Activated naive CD8-positive, alpha-beta T cell treated with anti-CD3 and anti-CD28 coated beads for 36 hours (primary cell): Measurements from ENCODE around the gene SLC17A7. TPM values are rescaled to one million over a fixed set of nuclear protein-coding genes. Genes with fewer than 3 reads are reported as not detected.

Experiments used
- DNase-seq: peaks from one replicate; pipeline ENCODE4 v3.0.0; 2021
- H3K27ac Mint-ChIP-seq: one replicate; pipeline ENCODE4 v1.8.0; 2022; ENCODE audit warnings: mild to moderate bottlenecking, moderate library complexity, mixed read lengths
- H3K27me3 Mint-ChIP-seq: one replicate; pipeline ENCODE4 v1.8.0; 2022; ENCODE audit warnings: mild to moderate bottlenecking, mixed read lengths
- H3K36me3 Mint-ChIP-seq: one replicate; pipeline ENCODE4 v1.8.0; 2021; ENCODE audit warnings: mild to moderate bottlenecking, mixed read lengths
- H3K4me1 Mint-ChIP-seq: one replicate; pipeline ENCODE4 v1.8.0; 2021; ENCODE audit warnings: mixed read lengths
- H3K4me3 Mint-ChIP-seq: one replicate; pipeline ENCODE4 v1.8.0; 2022; ENCODE audit warnings: mild to moderate bottlenecking, moderate library complexity, mixed read lengths
- H3K9me3 Mint-ChIP-seq: one replicate; pipeline ENCODE4 v1.8.0; 2022; ENCODE audit warnings: mixed read lengths
- total RNA-seq, 2 experiments: library from RNA; stranded (reverse); gene quantifications; one replicate each; pipeline ENCODE4 v1.2.3, GENCODE V29; 2021

Gene SLC17A7
- total RNA-seq, 2 experiments from 2014 or later, result not detected

DNA sequence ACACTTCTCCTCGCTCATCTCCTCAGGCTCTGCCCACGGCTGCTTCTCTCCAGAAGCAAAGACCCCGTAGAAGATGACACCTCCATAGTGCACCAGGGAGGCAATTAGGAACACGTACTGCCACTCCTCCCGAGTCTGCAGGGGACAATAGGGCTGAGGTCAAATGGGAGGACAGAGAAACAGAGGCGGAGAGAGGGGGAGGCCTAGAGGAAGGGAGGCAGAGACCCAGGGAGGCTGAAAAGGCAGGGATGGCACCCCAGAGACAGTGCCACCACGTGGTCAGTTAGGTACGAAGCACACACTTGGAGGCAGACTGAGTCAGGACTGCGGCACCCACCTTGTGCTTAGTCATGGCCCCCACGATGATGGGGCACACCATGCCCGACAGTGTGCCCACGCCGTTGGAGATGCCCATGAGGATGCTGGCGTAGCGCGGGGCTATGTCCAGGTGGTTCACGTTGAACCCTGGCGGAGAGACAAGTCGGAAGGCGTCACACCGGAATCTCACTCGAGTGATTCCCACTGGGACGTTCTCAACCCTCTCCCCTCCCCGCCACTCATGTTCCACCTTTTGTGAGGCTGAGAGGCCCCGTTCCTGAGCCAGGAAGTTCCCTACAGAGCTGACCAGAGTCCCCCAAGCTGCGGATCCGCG, 10.5 kb downstream of the SLC17A7 start:
- Mint-ChIP-seq H3K4me1 (peaks cover 26% of the 10 kb centered on the region), H3K9me3 (no peaks in the 10 kb centered on the region), H3K27ac (no peak overlapping the region), H3K4me3 (no peak overlapping the region), H3K27me3 (peaks cover 100% of the 10 kb centered on the region), H3K36me3 (no peaks in the 10 kb centered on the region)
- DNase-seq, result peak; percentile 38

DNA sequence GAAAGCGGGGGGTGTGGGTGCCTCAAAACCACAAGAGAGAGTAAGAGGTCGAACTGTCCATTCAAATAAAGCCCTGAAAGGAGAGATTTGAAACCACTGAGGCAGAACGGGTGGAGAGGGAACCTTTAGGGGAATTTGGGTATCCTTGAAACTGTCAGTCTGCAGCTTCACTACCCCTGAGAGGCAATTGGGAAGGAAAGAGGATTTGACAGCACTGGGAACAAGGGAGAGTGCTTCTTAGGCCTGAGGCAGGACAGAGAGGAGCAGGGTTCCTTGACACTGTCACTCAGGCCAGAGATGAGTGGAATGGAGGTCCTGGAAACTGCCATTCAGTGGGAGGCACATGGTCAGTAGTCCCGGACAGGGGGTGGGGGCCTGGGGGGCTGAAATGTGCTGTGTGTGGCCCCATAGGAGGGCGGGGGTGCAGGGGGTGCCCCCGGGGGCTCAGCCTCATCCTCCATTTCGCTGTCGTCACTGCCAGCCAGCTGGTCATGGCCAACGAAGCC, 11.1 kb downstream of the SLC17A7 start:
- no peak for DNase-seq
- peaks cover 26% of the 10 kb centered on the region for H3K4me1 Mint-ChIP-seq
- H3K4me3 Mint-ChIP-seq, result no peak overlapping the region
- H3K9me3 Mint-ChIP-seq, result no peaks in the 10 kb centered on the region
- H3K36me3 Mint-ChIP-seq, result no peaks in the 10 kb centered on the region
- H3K27ac Mint-ChIP-seq, result no peak overlapping the region
- peaks cover 100% of the 10 kb centered on the region for H3K27me3 Mint-ChIP-seq

DNA sequence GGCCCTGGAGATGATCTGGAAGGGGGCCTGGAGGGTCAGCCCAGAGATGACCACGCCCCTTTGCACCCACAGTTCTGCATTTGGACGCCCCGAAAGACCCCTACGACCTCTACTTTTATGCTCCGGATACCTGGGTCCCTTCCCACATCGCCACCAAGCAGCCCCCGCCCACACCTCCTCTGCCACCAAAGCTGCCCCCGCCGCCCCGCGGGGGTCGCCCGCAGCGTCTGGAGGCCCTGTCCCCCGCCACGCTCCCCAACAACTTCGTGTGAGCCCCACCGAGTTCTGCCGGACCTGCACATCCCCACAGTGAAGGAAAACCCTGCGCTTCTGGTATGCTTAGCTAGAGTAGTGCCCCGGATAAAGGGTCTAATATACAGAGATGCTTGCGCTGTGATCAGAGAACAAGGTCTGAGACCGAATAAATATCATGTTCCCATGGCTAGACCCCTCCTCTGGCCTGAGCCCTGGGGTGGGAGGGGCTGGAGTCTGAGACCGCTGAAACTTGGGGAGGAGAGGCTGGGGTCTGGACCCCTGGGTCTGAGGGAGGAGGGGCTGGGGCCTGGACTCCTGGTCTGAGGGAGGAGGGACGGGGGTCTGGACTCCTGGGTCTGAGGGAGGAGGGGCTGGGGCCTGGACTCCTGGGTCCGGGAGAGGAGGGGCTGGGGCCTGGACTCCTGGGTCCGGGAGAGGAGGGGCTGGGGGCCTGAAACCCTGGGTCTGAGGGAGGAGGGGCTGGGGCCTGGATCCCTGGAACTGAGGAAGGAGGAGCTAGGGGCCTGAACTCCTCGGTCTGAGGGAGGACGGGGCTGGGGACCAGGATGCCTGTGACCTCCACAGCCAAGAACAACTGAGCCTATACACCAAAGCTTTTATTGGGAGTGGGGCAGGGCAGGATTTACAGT, 12.5 kb downstream of the SLC17A7 start:
- peaks cover 30% of the 10 kb centered on the region for H3K4me1 Mint-ChIP-seq
- no peak overlapping the region for H3K27ac Mint-ChIP-seq
- DNase-seq, result no peak
- no peaks in the 10 kb centered on the region for H3K36me3 Mint-ChIP-seq
- H3K4me3 Mint-ChIP-seq, result no peak overlapping the region
- no peaks in the 10 kb centered on the region for H3K9me3 Mint-ChIP-seq
- H3K27me3 Mint-ChIP-seq, result peaks cover 100% of the 10 kb centered on the region

DNA sequence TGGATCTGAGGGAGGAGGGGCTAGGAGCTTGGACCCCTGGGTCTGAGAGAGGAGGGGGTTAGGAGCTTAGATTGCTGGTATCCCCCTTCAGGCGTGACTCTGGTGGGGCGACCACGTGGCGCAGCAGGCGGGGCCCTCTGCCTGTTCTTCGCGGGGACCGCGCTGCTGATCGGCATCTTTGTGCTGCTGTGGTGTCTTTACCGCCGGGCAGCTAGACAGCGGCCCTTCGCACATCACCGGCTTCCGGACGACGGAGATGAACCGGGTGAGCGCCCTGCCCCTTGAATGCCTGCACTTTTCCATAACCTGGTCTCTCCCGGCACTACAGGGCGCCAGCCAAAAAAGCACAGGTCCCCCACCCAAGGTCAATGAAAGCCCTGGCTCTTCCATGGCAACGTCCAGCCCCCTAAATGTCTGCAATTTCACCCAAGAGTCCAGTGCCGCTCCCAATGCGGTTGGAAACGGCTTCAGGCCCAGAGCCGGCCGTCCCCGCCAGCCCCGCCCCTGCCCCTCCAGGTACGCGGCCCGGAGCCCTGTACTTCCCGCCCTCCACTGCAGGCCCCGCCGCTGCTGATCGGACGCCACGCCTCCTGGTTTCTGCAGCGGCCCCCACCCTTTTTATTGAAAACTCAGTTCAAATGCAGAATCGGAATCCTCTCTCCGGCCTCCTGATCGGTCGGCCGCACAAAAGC, 13.3 kb downstream of the SLC17A7 start:
- peak; percentile 34 for DNase-seq
- no peak overlapping the region for H3K27ac Mint-ChIP-seq

DNA sequence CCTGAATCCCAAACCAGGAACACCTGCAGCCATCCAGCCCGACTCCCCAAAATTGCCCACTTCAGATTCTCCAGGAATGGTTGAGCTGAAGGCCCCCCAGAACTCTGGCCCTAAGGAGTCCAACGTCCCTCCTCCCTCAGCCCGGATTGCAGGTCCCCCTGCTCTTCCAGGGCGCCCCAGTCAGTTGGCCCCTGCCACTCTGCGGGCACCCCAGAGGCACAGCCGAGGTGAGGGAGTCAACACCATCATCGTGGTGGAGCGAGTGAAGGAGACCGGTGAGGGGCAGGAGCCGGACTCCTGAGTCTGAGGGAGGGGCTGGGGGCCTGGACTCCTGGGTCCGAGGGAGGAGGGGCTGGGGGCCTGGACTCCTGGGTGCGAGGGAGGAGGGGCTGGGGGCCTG, 14.0 kb downstream of the SLC17A7 start:
- no peak for DNase-seq
- peaks cover 97% of the 10 kb centered on the region for H3K27me3 Mint-ChIP-seq
- no peak overlapping the region for H3K4me3 Mint-ChIP-seq
- no peaks in the 10 kb centered on the region for H3K9me3 Mint-ChIP-seq
- peaks cover 36% of the 10 kb centered on the region for H3K4me1 Mint-ChIP-seq
- no peaks in the 10 kb centered on the region for H3K36me3 Mint-ChIP-seq
- H3K27ac Mint-ChIP-seq, result no peak overlapping the region

More for the DNA sequence above, 13.3 kb downstream of the SLC17A7 start:
- H3K9me3 Mint-ChIP-seq, result no peaks in the 10 kb centered on the region
- H3K36me3 Mint-ChIP-seq, result no peaks in the 10 kb centered on the region
- peaks cover 98% of the 10 kb centered on the region for H3K27me3 Mint-ChIP-seq
- peaks cover 32% of the 10 kb centered on the region for H3K4me1 Mint-ChIP-seq
- peak overlapping the region; percentile 42 for H3K4me3 Mint-ChIP-seq

DNA sequence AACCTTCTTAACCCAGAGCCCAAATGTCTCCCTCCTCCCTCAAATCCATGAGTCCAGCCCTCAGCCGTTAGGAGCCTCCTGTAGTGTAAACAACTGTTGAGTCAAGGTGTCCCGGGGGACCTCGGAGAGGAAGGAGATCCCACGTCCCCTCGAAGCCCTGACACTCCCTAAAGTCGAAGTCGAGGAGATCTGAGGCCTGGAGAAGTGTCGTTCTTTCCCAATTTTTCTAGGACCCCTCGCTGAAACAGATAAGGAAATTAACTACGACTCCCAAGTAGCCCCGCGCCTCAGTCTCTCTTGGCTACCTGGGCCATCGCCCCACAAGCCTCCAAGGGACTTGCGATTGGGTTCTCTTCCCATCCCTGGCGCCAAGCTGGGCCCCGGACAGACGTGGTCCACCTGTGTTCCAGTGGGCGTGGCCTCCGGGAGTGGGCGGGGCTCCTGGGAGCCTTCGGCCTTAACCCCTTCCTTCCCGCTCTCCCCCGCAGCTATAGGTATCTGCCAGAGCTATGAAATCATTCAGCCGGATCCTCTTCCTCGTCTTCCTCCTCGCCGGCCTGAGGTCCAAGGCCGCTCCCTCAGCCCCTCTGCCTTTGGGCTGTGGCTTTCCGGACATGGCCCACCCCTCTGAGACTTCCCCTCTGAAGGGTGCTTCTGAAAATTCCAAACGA, 15.3 kb downstream of the SLC17A7 start:
- DNase-seq, result peak; percentile 40
- Mint-ChIP-seq H3K4me3 (no peak overlapping the region), H3K4me1 (peaks cover 39% of the 10 kb centered on the region), H3K9me3 (no peaks in the 10 kb centered on the region), H3K27ac (no peak overlapping the region), H3K27me3 (peaks cover 97% of the 10 kb centered on the region), H3K36me3 (no peaks in the 10 kb centered on the region)

DNA sequence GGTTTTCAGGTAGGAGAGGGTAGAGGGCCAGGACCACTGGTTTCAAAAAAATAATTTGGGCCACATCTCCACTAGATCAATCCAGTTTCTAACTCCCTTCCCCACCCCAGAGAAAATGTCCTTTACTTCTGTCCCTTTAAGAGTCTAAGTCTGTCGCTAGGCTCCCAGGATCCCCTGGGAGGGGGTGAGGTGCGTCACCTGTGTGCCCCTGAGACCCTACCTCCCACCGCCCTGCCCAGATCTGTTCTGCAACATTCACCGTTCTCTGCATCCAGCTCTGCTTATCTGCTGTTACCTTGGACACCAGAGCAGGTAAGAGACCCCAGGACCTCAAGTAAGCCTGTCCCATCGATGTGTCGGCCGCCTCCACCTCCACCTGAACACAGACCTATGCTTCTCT, 16.1 kb downstream of the SLC17A7 start, which contains the start of gene GFY:
Gene GFY, plus strand, starts transcription at position 211 of the 400 bp plus-strand sequence. CDS start 1,043 bp downstream, outside the sequence.
- Mint-ChIP-seq H3K4me1 (peaks cover 43% of the 10 kb centered on the region), H3K27me3 (peaks cover 97% of the 10 kb centered on the region), H3K9me3 (no peaks in the 10 kb centered on the region), H3K36me3 (no peaks in the 10 kb centered on the region), H3K4me3 (no peak within 1 kb of the TSS), H3K27ac (no peak within 1 kb of the TSS)
- no peak for DNase-seq

DNA sequence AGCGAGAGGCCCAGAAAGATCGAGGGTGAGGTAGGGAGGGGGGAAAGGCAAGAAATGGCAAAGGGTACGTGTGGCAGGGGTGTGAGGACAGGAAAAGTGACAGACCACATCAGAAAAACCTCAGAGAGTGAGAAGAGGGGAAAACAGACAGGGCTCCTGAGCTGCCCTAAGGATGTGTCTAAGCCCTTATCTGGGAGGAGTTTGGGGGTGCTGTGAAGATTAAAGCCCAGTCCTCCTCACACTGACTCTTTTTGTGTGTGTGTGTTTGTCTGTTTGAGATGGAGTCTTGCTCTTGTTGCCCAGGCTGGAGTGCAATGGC, 17.4 kb downstream of the SLC17A7 start:
- Mint-ChIP-seq H3K9me3 (no peaks in the 10 kb centered on the region), H3K36me3 (no peaks in the 10 kb centered on the region), H3K4me1 (peaks cover 39% of the 10 kb centered on the region), H3K4me3 (peak overlapping the region; percentile 1), H3K27me3 (peaks cover 97% of the 10 kb centered on the region), H3K27ac (no peak overlapping the region)
- peak; percentile 13 for DNase-seq

DNA sequence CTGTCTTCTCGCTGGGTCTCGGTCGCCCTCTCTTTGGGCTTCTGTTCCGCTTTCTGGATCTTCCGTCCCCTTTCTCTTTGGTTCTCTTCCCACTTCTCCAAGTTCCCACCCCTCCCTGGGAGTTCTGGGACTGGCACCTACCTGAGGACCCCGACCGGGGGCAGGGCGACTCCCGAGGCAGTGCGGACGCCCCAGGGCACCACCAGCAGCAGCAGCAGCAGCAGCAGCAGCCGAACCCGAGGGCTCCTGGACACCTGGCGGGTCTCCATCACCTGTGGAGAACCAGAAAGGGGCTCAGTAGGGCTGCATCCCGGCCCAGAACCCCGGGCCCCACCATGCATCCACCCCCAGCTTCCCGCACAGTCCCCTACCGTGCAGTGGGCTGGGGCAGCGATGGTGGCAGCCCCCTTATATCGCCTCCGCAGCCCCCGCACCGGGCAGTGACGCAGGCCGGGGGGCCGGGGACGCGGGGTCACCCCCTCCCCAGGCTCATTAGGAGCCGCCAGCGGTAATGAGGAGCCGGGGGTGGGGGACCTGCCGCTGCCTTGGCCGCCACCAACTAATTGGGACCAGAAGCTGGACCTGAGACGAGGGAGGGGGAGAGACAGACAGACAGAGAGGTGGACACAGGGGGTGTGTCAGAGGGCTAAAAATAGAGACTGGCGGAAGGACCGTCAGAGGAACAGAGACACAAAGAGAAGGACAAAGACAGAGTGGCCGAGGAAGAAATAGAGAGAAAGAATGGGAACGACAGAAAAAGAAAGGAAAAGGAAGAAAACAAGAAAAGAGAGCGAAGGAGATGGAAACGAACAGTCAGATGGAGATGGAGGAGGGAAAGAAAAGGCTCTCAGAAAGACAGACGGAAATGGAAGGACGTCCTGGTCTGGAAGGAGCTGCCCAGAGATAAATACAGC, 18.0 kb downstream of the SLC17A7 start, which contains the start of gene PTH2:
Gene PTH2, minus strand, starts transcription at position 371 of the 914 bp plus-strand sequence. Its CDS starts 102 bp downstream, at position 269.
- Mint-ChIP-seq H3K4me1 (peaks cover 36% of the 10 kb centered on the region), H3K36me3 (no peaks in the 10 kb centered on the region), H3K27ac (no peak within 1 kb of the TSS), H3K9me3 (no peaks in the 10 kb centered on the region), H3K4me3 (peak within 1 kb of the TSS; percentile 63), H3K27me3 (peaks cover 96% of the 10 kb centered on the region)
- no peak for DNase-seq

DNA sequence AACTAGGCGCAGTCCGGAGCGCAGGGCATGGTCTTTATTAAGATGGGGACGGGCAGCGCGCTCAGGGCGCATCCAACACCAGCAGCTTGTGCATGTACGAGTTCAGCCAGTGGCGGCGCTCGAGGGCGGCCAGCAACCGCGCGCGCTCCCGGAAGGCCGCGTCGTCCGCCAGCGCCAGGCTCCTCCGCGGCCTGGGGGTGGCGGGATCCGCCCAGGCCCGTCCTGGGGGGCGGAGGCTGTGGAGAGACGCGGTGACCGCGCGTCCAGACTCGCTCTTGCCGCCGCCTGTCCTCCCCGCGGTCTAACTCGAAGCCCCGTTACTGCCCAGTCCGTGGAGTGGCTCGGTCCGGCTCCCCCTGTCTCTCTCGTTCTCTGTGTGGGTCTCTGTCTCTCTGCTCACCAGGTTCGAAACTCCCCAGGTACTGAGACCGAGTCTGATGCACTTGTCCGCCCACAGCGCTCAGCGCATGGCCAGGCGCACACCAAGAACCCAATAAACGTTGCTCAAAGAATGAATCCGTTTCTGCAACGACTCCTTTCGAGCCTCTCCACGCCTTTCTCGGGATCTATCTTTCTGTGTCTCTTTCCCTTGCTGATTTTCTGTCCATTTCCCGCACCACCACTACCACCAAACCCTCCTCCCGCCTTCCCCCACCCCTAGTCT, 18.8 kb downstream of the SLC17A7 start:
- H3K27me3 Mint-ChIP-seq, result peaks cover 90% of the 10 kb centered on the region
- peak; percentile 67 for DNase-seq
- H3K4me1 Mint-ChIP-seq, result peaks cover 32% of the 10 kb centered on the region
- no peaks in the 10 kb centered on the region for H3K9me3 Mint-ChIP-seq
- H3K27ac Mint-ChIP-seq, result no peak overlapping the region
- peak overlapping the region; percentile 63 for H3K4me3 Mint-ChIP-seq
- no peaks in the 10 kb centered on the region for H3K36me3 Mint-ChIP-seq

DNA sequence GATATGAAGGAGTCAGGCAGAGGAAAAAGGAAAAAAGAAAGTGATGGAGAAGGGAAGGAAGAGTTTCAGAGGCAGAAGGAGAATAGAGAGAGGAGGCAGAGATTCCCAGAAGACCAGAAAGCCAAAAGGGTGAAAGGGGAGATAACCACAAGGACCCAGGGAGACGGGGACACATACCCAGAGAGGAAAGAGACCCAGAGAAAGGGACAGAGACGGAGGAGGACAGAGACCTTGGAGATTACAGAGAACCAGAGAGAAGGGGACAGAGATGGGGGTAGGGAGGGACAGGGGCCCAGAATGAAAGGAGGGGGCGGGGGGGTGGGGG, 19.5 kb downstream of the SLC17A7 start:
- peaks cover 88% of the 10 kb centered on the region for H3K27me3 Mint-ChIP-seq
- no peak overlapping the region for H3K27ac Mint-ChIP-seq
- no peaks in the 10 kb centered on the region for H3K9me3 Mint-ChIP-seq
- no peak overlapping the region for H3K4me3 Mint-ChIP-seq
- H3K4me1 Mint-ChIP-seq, result peaks cover 28% of the 10 kb centered on the region
- no peak for DNase-seq
- no peaks in the 10 kb centered on the region for H3K36me3 Mint-ChIP-seq

DNA sequence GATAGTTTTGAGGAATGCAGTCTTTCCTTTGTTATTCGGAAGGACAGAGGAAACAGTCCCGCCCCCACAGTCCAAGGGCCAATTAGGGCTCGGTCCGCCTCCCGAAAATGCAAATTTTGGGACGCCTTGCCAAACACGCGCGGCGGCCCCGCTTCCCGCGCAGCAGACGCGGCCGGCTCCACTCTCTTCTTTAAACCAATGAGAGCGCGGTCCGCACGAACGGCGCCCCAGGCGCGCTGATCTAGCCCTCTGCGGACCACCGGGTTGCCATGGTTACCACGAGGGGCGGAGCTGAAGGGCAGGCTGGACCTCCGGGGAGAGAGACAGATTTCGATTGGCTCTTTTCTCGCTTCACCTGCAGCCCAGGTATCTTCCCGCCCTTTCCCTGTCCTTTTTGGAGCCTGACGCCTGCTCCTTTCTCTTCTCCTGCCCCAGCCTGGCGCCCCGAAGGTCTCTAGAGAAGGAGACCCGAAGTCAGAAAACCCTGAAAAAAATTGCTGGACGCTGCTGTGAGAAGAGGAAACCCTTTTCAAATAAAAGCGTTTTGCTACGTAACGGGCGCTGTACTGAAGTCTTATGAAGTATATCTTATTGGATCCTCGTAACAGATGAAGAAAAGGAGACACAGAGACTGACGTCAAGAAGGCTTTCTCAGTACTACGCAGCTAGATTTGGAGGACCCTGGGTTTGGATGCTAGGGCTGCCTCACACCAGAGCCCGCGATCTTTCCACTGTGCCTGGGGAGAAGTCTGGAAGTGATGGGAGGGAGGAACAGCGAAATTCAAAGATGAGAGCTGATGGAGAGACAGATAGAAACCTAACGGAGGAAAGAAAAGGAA, 20.1 kb downstream of the SLC17A7 start:
- peak overlapping the region; percentile 47 for H3K4me3 Mint-ChIP-seq
- peak; percentile 52 for DNase-seq
- no peak overlapping the region for H3K27ac Mint-ChIP-seq
- H3K9me3 Mint-ChIP-seq, result no peaks in the 10 kb centered on the region
- peaks cover 82% of the 10 kb centered on the region for H3K27me3 Mint-ChIP-seq
- H3K36me3 Mint-ChIP-seq, result no peaks in the 10 kb centered on the region
- peaks cover 25% of the 10 kb centered on the region for H3K4me1 Mint-ChIP-seq

DNA sequence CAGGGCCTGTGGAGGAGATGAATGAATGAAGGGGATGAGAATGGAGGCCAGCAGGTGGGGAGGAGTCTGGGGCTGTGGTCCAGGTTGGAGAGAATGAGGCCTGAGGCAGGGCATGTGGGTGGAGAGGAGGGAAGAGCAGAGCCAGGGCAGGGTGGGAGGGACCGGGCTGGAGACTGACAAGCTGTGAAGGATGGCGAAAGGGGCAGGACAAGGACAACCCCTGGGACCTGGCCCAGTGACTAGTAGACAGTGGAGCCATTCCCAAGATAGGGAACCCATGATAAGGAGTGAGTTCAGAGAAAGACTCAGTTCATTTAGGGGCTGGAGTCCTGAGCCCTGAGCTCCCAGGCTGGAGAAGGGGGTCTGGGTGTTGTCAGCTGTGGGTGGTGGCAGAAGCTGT, 21.1 kb downstream of the SLC17A7 start:
- Mint-ChIP-seq H3K9me3 (no peaks in the 10 kb centered on the region), H3K27ac (no peak overlapping the region), H3K36me3 (no peaks in the 10 kb centered on the region), H3K4me1 (peaks cover 25% of the 10 kb centered on the region), H3K4me3 (peak overlapping the region; percentile 2), H3K27me3 (peaks cover 72% of the 10 kb centered on the region)
- DNase-seq, result no peak
